ENCODE results near the gene GALNT7. TPM values are rescaled to one million over a fixed set of nuclear protein-coding genes. Genes with fewer than 3 reads are reported as not detected.
"Not testable (repeated sequence)": the region's sequence is repeated elsewhere in the genome, so short reads cannot be mapped to it uniquely, and the experiment has no call there.

The GALNT7 gene
- 10 to 100 TPM; 16.3 to 23.7 (median 19.0) TPM for total RNA-seq
- polyA plus RNA-seq = 10 to 100 TPM in 1 of 2 donors, 1 to 10 TPM in 1; 9.0 to 17.2 TPM
- long read RNA-seq, donor 1, full-length matches to known transcripts = 7 of 36 reads
- long read RNA-seq, donor 1, partial matches to known transcripts = 9 of 36 reads
- long read RNA-seq, donor 1, other reads (novel, unspliced or antisense) = 20 of 36 reads
- long read RNA-seq, donor 2, full-length matches to known transcripts = 6 of 11 reads
- long read RNA-seq, donor 2, partial matches to known transcripts = 0 of 11 reads
- long read RNA-seq, donor 2, other reads (novel, unspliced or antisense) = 5 of 11 reads
- long read RNA-seq, donor 3, full-length matches to known transcripts = 12 of 31 reads
- long read RNA-seq, donor 3, partial matches to known transcripts = 1 of 31 reads
- long read RNA-seq, donor 3, other reads (novel, unspliced or antisense) = 18 of 31 reads

DNA sequence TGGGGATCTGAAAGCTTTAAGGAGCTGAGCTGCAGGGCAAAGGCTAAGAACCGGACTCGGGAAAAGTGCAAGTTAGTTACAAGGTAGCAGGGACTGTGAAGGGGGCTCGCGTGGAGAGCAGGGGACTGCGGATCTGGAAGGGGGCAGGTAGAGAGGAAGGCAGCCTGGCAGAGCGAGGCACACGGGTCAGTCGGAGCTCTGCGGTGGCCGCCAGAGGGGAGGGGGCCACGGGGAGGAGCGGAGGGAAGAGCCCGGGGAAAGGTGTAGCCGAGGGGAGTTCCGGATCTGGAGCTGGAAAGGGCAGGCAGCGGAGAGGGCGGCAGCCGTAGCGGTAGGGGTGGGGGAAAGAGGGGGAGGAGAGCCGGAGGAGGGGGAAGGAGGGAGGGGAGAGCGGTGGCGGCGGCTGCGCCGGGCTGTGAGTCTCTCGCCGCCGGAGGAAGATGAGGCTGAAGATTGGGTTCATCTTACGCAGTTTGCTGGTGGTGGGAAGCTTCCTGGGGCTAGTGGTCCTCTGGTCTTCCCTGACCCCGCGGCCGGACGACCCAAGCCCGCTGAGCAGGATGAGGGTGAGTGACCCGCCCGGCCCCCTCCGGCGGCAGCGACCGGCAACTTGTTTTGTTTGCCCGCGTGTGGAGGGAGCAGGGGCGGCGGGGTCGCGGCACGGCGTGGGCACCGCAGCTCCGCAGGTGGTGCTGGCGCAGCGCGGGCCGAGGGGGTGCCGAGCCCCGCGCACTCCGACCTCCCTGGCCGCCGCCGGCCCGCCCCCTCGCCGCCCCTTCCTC is at the start of gene GALNT7:
TSS of gene GALNT7 (plus strand) at position 416 of the 782 bp plus-strand sequence. CDS start at position 441, 25 bp downstream.
- peak within 1 kb of the TSS; percentile 90 to 96 for H3K27ac ChIP-seq
- 0% methylated on average over 38 to 64 of the region's 64 CpGs for WGBS, 3 donors
- no peaks in the 10 kb centered on the region for H3K27me3 ChIP-seq
- intact Hi-C loops (cut with DNase I) = loop anchor here in 1 of 4 donors (10.0 kb wide), 1 partner anchor 144 kb away; no protein-coding TSS in a partner anchor
- peaks cover 2% of the 10 kb centered on the region for H3K4me1 ChIP-seq (ENCODE audit: insufficient read depth)
- peak within 1 kb of the TSS; percentile 73 for H3K4me3 ChIP-seq
- TF ChIP-seq EP300 (IDR thresholded peaks at IDR 0.05) (no peak), POLR2A (IDR thresholded peaks at IDR 0.05) (no peak)
- TF ChIP-seq, protein P1, sequence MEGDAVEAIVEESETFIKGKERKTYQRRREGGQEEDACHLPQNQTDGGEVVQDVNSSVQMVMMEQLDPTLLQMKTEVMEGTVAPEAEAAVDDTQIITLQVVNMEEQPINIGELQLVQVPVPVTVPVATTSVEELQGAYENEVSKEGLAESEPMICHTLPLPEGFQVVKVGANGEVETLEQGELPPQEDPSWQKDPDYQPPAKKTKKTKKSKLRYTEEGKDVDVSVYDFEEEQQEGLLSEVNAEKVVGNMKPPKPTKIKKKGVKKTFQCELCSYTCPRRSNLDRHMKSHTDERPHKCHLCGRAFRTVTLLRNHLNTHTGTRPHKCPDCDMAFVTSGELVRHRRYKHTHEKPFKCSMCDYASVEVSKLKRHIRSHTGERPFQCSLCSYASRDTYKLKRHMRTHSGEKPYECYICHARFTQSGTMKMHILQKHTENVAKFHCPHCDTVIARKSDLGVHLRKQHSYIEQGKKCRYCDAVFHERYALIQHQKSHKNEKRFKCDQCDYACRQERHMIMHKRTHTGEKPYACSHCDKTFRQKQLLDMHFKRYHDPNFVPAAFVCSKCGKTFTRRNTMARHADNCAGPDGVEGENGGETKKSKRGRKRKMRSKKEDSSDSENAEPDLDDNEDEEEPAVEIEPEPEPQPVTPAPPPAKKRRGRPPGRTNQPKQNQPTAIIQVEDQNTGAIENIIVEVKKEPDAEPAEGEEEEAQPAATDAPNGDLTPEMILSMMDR (IDR thresholded peaks at IDR 0.05) = no peak
- H3K36me3 ChIP-seq = no peaks in the 10 kb centered on the region
- peak; percentile 69 to 77 (median 75) for DNase-seq
- no peaks in the 10 kb centered on the region for H3K9me3 ChIP-seq

GRCh38 chr4:173118819-173119218 is 49.8 kb upstream of the GALNT7 start:
- 94 to 98% (median 96%) methylated on average over 2 of the region's 2 CpGs for WGBS, 3 donors
- intact Hi-C loops (cut with DNase I); H3K4me3 ChIP-seq; H3K27me3 ChIP-seq; H3K36me3 ChIP-seq; H3K9me3 ChIP-seq; DNase-seq; H3K27ac ChIP-seq; H3K4me1 ChIP-seq (ENCODE audit: insufficient read depth): not testable (repeated sequence)

DNA sequence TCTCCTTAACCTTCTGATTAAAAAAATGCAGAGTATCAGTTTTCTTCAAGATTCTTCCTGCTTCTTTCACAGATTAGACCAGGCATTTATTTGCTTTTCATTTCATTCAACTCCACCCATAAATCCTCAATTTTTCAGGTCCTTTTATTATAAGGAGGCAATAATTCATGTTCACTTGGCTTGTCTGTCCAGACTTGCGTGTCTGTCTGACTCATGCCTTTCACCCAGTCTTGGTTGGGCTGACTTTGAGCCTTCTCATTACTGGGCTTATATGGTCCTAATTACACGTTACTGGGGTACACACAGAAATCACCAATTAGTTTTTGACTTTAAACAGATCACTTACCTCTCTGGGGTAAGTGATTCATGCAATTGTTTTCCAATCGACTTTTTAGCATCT is 48.8 kb upstream of the GALNT7 start:
- no peak for DNase-seq
- Histone ChIP-seq H3K27me3 (no peaks in the 10 kb centered on the region), H3K36me3 (no peaks in the 10 kb centered on the region), H3K27ac (no peak overlapping the region), H3K4me1 (ENCODE audit: insufficient read depth) (no peaks in the 10 kb centered on the region), H3K9me3 (no peaks in the 10 kb centered on the region), H3K4me3 (no peak overlapping the region)
- no peak for TF ChIP-seq EP300 (IDR thresholded peaks at IDR 0.05)
- TF ChIP-seq POLR2A (IDR thresholded peaks at IDR 0.05) = no peak
- TF ChIP-seq, protein P1 (IDR thresholded peaks at IDR 0.05) = no peak
- 79 to 92% (median 88%) methylated on average over 3 of the region's 3 CpGs for WGBS, 3 donors
- intact Hi-C loops (cut with DNase I) = loop anchor here in 1 of 4 donors (10.0 kb wide), 1 partner anchor 585 kb away; no protein-coding TSS in a partner anchor

DNA sequence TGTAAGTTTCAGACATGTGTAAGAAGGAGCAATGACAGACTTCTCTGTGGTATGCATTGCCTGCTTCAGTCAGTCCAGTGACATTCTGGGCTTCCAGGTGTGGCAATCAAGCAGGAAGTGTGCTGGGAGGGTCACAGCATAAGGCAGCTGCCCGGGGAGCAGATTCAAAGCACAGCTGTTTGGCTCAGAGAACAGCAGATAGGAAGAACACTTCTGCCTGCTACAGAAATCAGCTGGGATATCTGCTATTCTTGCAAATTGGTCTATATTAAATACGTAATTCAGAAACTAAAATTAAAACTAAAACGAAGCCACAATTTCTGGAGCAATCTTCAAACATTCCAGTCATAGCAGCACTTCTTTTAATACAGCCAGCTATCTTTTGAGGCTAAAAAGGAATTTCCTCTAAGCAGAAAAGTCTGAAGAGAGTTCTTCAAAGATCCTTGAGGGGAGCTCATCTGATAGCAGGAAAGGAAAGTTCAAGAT is 47.5 kb upstream of the GALNT7 start:
- WGBS, 3 donors = 0 to 2% (median 1%) methylated on average over 3 of the region's 3 CpGs
- H3K27ac ChIP-seq = no peak overlapping the region
- no peak for DNase-seq
- H3K4me3 ChIP-seq = no peak overlapping the region
- intact Hi-C loops (cut with DNase I) = loop anchor here in 1 of 4 donors (10.0 kb wide), 1 partner anchor 586 kb away; no protein-coding TSS in a partner anchor
- H3K9me3 ChIP-seq = no peaks in the 10 kb centered on the region
- H3K4me1 ChIP-seq (ENCODE audit: insufficient read depth) = no peaks in the 10 kb centered on the region
- H3K27me3 ChIP-seq = no peaks in the 10 kb centered on the region
- TF ChIP-seq POLR2A (IDR thresholded peaks at IDR 0.05) (no peak), EP300 (IDR thresholded peaks at IDR 0.05) (no peak)
- TF ChIP-seq, protein P1 (IDR thresholded peaks at IDR 0.05) = no peak
- H3K36me3 ChIP-seq = no peaks in the 10 kb centered on the region

Measured in ovary (tissue), 10 donors.